ENCODE results near the gene FZD8. TPM values are rescaled to one million over a fixed set of nuclear protein-coding genes. Genes with fewer than 3 reads are reported as not detected.
A peak's percentile ranks its signal among the peaks of the same experiment; 100 is the strongest.

The FZD8 gene
- total and polyA plus RNA-seq, 4 donors: 0.25 to 5.4 (median 3.0) TPM

GRCh38 chr10:35650894-35651293, 8.8 kb upstream of the FZD8 start:
- no peak for TF ChIP-seq FOXA1 (IDR thresholded peaks at IDR 0.05)
- no peak for TF ChIP-seq SP1 (IDR thresholded peaks at IDR 0.05)
- TF ChIP-seq ATF3 (IDR thresholded peaks at IDR 0.05): no peak
- TF ChIP-seq FOXA2 (IDR thresholded peaks at IDR 0.05): no peak
- Histone ChIP-seq H3K4me3 (ENCODE audit: low read depth in 1 of 3, low read length in 3 of 3) (no peak overlapping the region), H3K4me1 (ENCODE audit: control insufficient read depth in 4 of 4, insufficient read depth in 4 of 4, low read length in 3 of 4) (no peaks in the 10 kb centered on the region), H3K36me3 (ENCODE audit: control insufficient read depth in 4 of 4, insufficient read depth in 3 of 4, low read depth in 1 of 4, low read length in 3 of 4) (no peaks in the 10 kb centered on the region), H3K27me3 (ENCODE audit: control insufficient read depth in 4 of 4, insufficient read depth in 4 of 4, low read length in 3 of 4) (no peaks in the 10 kb centered on the region), H3K9ac (ENCODE audit: low read depth in 1 of 2, low read length in 2 of 2) (no peak overlapping the region), H3K27ac (ENCODE audit: low read depth in 1 of 2, low read length in 2 of 2) (no peak overlapping the region), H3K9me3 (ENCODE audit: control insufficient read depth in 4 of 4, low read length in 3 of 4) (no peaks in the 10 kb centered on the region)
- no peak for DNase-seq (ENCODE audit: low spot score)
- WGBS: 75% methylated on average over 3 of the region's 3 CpGs

GRCh38 chr10:35644050-35644950, 2.2 kb upstream of the FZD8 start:
- no peaks in the 10 kb centered on the region for H3K27me3 ChIP-seq (ENCODE audit: control insufficient read depth in 4 of 4, insufficient read depth in 4 of 4, low read length in 3 of 4)
- H3K9ac ChIP-seq (ENCODE audit: low read depth in 1 of 2, low read length in 2 of 2): peak overlapping the region in 1 of 2 donors; percentile 22
- H3K36me3 ChIP-seq (ENCODE audit: control insufficient read depth in 4 of 4, insufficient read depth in 3 of 4, low read depth in 1 of 4, low read length in 3 of 4): peaks cover 0 to 3% (median 0%) of the 10 kb centered on the region in 4 donors
- H3K9me3 ChIP-seq (ENCODE audit: control insufficient read depth in 4 of 4, low read length in 3 of 4): no peaks in the 10 kb centered on the region
- TF ChIP-seq NR2F2 (IDR thresholded peaks at IDR 0.05): no peak
- TF ChIP-seq FOXA2 (IDR thresholded peaks at IDR 0.05): no peak
- no peak for TF ChIP-seq FOXA1 (IDR thresholded peaks at IDR 0.05)
- TF ChIP-seq HNF4A (conservative IDR thresholded peaks at IDR 0.05): no peak
- TF ChIP-seq TAF1 (conservative IDR thresholded peaks at IDR 0.05): no peak
- peaks cover 11 to 39% (median 26%) of the 10 kb centered on the region in 4 donors for H3K4me1 ChIP-seq (ENCODE audit: control insufficient read depth in 4 of 4, insufficient read depth in 4 of 4, low read length in 3 of 4)
- peak overlapping the region; percentile 35 to 82 (median 72) for H3K4me3 ChIP-seq (ENCODE audit: low read depth in 1 of 3, low read length in 3 of 3)
- 15% methylated on average over 13 of the region's 13 CpGs for WGBS
- peak overlapping the region in 1 of 2 donors; percentile 28 for H3K27ac ChIP-seq (ENCODE audit: low read depth in 1 of 2, low read length in 2 of 2)
- DNase-seq (ENCODE audit: low spot score): no peak

- H3K4me3 ChIP-seq (ENCODE audit: low read depth in 1 of 3, low read length in 3 of 3): peak overlapping the region; percentile 35 to 82 (median 72)
- peaks cover 11 to 39% (median 26%) of the 10 kb centered on the region in 4 donors for H3K4me1 ChIP-seq (ENCODE audit: control insufficient read depth in 4 of 4, insufficient read depth in 4 of 4, low read length in 3 of 4)
- H3K9ac ChIP-seq (ENCODE audit: low read depth in 1 of 2, low read length in 2 of 2): peak overlapping the region in 1 of 2 donors; percentile 47
- WGBS: 1% methylated on average over 42 of the region's 42 CpGs
- peak overlapping the region; percentile 18 to 28 for H3K27ac ChIP-seq (ENCODE audit: low read depth in 1 of 2, low read length in 2 of 2)
- peaks cover 0 to 3% (median 0%) of the 10 kb centered on the region in 4 donors for H3K36me3 ChIP-seq (ENCODE audit: control insufficient read depth in 4 of 4, insufficient read depth in 3 of 4, low read depth in 1 of 4, low read length in 3 of 4)
- no peaks in the 10 kb centered on the region for H3K9me3 ChIP-seq (ENCODE audit: control insufficient read depth in 4 of 4, low read length in 3 of 4)
- TF ChIP-seq CTCF (IDR thresholded peaks at IDR 0.05; ENCODE audit: low read depth, low read length, missing input control): no peak
- TF ChIP-seq MAX (IDR thresholded peaks at IDR 0.05): peak; percentile 32
- TF ChIP-seq JUND (IDR thresholded peaks at IDR 0.05): no peak
- H3K27me3 ChIP-seq (ENCODE audit: control insufficient read depth in 4 of 4, insufficient read depth in 4 of 4, low read length in 3 of 4): no peaks in the 10 kb centered on the region
- DNase-seq (ENCODE audit: low spot score): peak; percentile 46
These were observed 1.3 kb upstream of the FZD8 start for GRCh38 chr10:35643151-35644049.

All from liver (tissue), 9 donors.